ENCODE results near the gene WNT11. TPM values are rescaled to one million over a fixed set of nuclear protein-coding genes. Genes with fewer than 3 reads are reported as not detected.

Gene WNT11
- total RNA-seq, 1 experiment from 2014 or later, result not detected

- Histone ChIP-seq H3K14ac (ENCODE audit: insufficient read depth, low read length) (no peak overlapping the region), H3K9ac (ENCODE audit: extremely low read depth, insufficient read length, low read length) (no peak overlapping the region), H3K4me1 (ENCODE audit: insufficient read depth, low read length) (peaks cover 3% of the 10 kb centered on the region; the same call in 1 of the 2 replicates), H3K27me3 (ENCODE audit: insufficient read depth, low read length) (no peaks in the 10 kb centered on the region; the same call in 1 of the 2 replicates), H3K79me1 (ENCODE audit: insufficient read depth, low read depth, low read length, poor library complexity, severe bottlenecking) (no peaks in the 10 kb centered on the region), H3K27ac (ENCODE audit: insufficient read length, low read depth, low read length) (no peak overlapping the region), H2BK120ac (ENCODE audit: low read depth, low read length, poor library complexity, severe bottlenecking) (no peak overlapping the region), H4K91ac (ENCODE audit: insufficient read length, low read depth, low read length) (no peak overlapping the region), H2AFZ (ENCODE audit: low read length) (no peak overlapping the region), H4K8ac (replicated peaks; ENCODE audit: insufficient read length, low read depth, low read length) (no peak overlapping the region), H3K4ac (ENCODE audit: low read depth, low read length) (no peak overlapping the region), H3K9me3 (ENCODE audit: control insufficient read depth, low read depth, low read length) (no peaks in the 10 kb centered on the region), H3T11ph (ENCODE audit: low read length) (no peak overlapping the region), H3K18ac (ENCODE audit: insufficient read length, low read depth, low read length) (no peak overlapping the region), H2AK5ac (ENCODE audit: insufficient read length, low read length) (no peak overlapping the region), H3K23ac (ENCODE audit: insufficient read length, low read depth, low read length) (no peak overlapping the region), H3K79me2 (ENCODE audit: insufficient read depth, low read length) (no peaks in the 10 kb centered on the region), H2BK5ac (ENCODE audit: insufficient read length, low read length) (no peak overlapping the region), H3K4me2 (ENCODE audit: insufficient read depth, insufficient read length, low read length) (no peak overlapping the region), H2BK20ac (ENCODE audit: low read depth, low read length, poor library complexity, severe bottlenecking) (no peak overlapping the region), H4K20me1 (ENCODE audit: control insufficient read depth, insufficient read depth, insufficient read length) (no peaks in the 10 kb centered on the region), H3K56ac (ENCODE audit: insufficient read length, low read depth, low read length) (no peak overlapping the region), H4K5ac (ENCODE audit: insufficient read length, low read depth, low read length) (no peak overlapping the region), H3K23me2 (ENCODE audit: insufficient read length, low read depth, low read length, poor library complexity, severe bottlenecking) (no peaks in the 10 kb centered on the region), H2BK12ac (ENCODE audit: insufficient read length, low read depth, low read length) (no peak overlapping the region), H2BK15ac (ENCODE audit: low read depth, low read length) (no peak overlapping the region)
- H3K36me3 Mint-ChIP-seq (ENCODE audit: insufficient read depth in 1 of 3, low read depth in 3 of 3), result no peaks in the 10 kb centered on the region; a peak in 1 of 7 replicates
- WGBS (ENCODE audit: extremely low coverage, insufficient read length, low lambda C conversion rate), result no CpG with 5 or more reads among the region's 7 CpGs
- H3K4me3 Mint-ChIP-seq, result no peak overlapping the region
- no peak for TF ChIP-seq CTCF (conservative IDR thresholded peaks at IDR 0.05)
- H3K27ac Mint-ChIP-seq, result no peak overlapping the region
- peaks cover 22 to 27% of the 10 kb centered on the region in 2 experiments for H3K4me1 Mint-ChIP-seq
- DNase-seq, result no peak
- H3K27me3 Mint-ChIP-seq (ENCODE audit: low read depth), result peaks cover 43% of the 10 kb centered on the region
- H3K9me3 Mint-ChIP-seq, result peaks cover under 1 to 3% of the 10 kb centered on the region in 2 experiments; a peak in 2 of 5 replicates
These were observed 34.4 kb upstream of the WNT11 start for GRCh38 chr11:76240666-76241065.
